Measurements from ENCODE around the gene MYCBPAP.
A peak's percentile ranks its signal among the peaks of the same experiment; 100 is the strongest.
"Not testable (repeated sequence)": the region's sequence is repeated elsewhere in the genome, so short reads cannot be mapped to it uniquely, and the experiment has no call there.

MYCBPAP gene

DNA sequence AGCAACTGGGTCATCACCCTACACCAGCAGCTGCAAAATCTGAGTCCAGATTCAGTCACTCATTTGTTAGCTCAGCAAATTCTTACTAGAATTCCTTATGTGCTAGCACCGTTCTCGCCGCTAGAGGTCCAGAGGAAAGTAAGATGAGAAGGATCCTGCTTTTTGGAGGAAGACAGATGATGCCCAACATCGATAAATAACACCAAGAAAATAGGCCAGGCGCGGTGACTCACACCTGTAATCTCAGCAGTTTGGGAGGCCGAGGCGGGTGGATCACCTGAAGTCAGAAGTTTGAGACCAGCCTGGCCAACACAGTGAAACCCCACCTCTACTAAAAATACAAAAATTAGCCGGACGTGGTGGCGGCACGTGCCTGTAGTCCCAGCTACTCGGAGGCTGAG, 35.5 kb upstream of the MYCBPAP start:
- not testable (repeated sequence) for H3K27ac ChIP-seq
- peak; percentile 79 for TF ChIP-seq CTCF (conservative IDR thresholded peaks at IDR 0.05)

DNA sequence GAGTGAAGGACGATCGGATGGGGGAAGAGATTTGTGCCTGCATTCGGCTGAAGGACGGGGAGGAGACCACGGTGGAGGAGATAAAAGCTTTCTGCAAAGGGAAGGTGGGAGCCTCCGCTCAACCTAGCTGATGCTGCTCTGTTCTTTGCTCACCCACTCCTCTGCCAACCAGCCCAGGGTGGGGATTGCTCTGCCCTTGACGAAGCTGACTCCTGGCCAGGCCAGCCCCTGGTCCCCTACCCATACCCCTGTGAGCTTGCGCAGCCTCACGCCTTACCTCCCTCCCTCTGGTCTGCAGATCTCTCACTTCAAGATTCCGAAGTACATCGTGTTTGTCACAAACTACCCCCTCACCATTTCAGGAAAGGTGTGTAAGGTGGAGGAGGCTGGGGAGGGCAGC, 34.3 kb upstream of the MYCBPAP start:
- H3K27ac ChIP-seq: no peak overlapping the region
- TF ChIP-seq CTCF (conservative IDR thresholded peaks at IDR 0.05): no peak

DNA sequence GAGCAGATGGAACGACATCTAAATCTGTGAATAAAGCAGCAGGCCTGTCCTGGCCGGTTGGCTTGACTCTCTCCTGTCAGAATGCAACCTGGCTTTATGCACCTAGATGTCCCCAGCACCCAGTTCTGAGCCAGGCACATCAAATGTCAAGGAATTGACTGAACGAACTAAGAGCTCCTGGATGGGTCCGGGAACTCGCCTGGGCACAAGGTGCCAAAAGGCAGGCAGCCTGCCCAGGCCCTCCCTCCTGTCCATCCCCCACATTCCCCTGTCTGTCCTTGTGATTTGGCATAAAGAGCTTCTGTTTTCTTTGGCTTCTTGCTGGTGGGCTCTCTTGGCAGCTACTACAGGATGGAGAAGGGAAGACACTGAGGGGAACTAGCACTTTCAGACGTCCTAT, 33.7 kb upstream of the MYCBPAP start:
- no peak for TF ChIP-seq CTCF (conservative IDR thresholded peaks at IDR 0.05)
- H3K27ac ChIP-seq: no peak overlapping the region

DNA sequence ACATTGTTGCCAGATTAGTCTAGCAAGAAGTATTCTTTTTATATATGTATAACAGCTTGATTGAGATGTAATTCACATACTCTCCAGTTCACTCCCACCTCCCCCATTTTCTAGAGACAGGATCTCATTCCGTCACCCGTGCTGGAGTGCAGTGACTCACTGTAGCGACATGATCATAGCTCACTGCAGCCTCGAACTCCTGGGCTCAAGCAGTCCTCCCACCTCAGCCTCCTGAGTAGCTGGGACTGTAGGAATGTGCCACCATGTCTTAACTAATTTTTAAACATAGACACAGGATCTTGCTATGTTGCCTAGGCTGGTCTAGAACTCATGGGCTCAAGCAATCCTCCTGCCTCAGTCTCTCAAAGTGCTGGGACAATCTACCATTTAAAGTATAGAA, 32.9 kb upstream of the MYCBPAP start:
- TF ChIP-seq CTCF (conservative IDR thresholded peaks at IDR 0.05): no peak
- H3K27ac ChIP-seq: no peak overlapping the region

DNA sequence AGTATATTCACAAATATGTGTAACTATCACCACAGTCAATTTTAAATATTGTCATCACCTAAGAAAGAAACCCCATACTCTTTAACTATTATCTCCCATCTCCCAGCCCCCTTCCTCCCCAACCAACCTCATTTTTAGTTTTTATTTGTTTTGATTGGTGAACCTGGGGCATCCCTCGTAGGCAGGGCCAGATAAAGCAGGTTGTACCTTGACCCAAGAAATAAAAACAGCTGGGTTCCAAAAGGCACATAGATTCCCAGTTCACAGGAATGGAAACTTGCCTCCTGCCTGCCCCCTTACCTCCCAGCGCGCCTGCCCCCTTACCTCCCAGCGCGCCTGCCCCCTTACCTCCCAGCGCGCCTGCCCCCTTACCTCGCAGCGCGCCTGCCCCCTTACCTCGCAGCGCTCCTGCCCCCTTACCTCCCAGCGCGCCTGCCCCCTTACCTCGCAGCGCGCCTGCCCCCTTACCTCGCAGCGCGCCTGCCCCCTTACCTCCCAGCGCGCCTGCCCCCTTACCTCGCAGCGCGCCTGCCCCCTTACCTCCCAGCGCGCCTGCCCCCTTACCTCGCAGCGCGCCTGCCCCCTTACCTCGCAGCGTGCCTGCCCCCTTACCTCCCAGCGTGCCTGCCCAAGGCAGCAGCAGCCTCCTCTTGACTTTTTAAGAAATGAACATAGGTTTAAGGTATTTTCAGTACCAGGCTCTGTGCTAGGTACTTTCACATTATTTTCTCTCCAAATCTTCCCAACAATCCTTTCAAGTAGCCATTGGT, 32.3 kb upstream of the MYCBPAP start:
- H3K27ac ChIP-seq: not testable (repeated sequence)

GRCh38 chr17:50476545-50477315, 31.5 kb upstream of the MYCBPAP start:
- peak overlapping the region; percentile 96; the same call in 1 of the 2 replicates for H3K27ac ChIP-seq
- no peak for TF ChIP-seq CTCF (conservative IDR thresholded peaks at IDR 0.05)

GRCh38 chr17:50477976-50478375, 30.3 kb upstream of the MYCBPAP start:
- peak overlapping the region; percentile 96 for H3K27ac ChIP-seq

More at GRCh38 chr17:50477976-50478375, 30.3 kb upstream of the MYCBPAP start:
- TF ChIP-seq CTCF (conservative IDR thresholded peaks at IDR 0.05): no peak
